Islet of Langerhans (tissue), 1 donor: ENCODE measurements around the gene CFAP100.

Source experiments
- FAIRE-seq: peaks from one replicate; lab custom pipeline; 2011; peaks lifted over from hg19 to GRCh38; lab: Jason Lieb, UNC

Gene CFAP100

DNA sequence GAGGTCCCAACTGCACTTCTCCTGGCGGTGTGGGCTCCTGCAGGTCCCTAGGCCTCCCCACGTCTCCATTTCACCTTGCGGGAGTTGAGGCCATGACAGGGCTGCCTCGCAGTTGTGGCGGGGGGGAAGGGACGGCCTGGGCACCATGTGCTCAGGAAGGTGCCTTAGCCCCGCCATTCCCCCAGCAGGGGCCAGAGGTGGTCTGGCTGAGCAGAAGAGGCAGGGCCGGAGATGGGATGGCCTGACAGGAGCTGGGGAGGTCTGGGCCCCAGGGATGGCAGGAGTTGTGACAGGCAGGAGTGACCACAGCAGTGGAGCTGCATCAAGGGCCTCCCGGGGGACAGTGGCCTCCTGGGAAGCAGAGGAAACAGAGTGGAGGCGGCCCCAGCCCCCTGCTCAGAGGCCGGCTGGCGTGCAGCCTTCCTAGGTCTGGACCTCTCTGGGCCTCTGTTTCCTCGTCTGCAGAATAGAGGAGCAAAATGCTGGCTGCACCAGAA lies 18.8 kb upstream of the CFAP100 start:
- no peak for FAIRE-seq

GRCh38 chr3:126376444-126376843 lies 18.3 kb upstream of the CFAP100 start:
- FAIRE-seq = no peak

- FAIRE-seq = no peak
Observed at GRCh38 chr3:126377211-126377610, 17.5 kb upstream of the CFAP100 start.

DNA sequence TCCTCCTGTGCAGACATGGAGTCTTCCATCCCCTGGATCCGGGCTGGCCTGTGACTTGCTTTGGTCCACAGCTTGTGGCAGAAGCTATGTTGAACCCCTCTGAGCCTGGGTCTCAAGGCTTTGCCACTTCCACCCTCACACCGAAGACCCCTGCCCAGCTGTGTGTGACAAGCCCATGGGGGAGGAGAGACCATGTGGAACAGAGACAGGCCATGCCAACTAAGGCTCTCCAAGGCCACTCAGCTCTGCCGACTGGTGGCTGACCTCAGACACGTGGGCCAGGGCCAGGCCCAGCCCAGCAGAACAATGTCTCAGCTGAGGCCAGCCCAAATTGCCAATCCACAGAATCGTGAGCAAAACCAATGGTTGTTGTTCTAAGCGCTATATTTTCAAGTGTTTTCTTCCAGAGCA lies 16.4 kb upstream of the CFAP100 start:
- FAIRE-seq = no peak

DNA sequence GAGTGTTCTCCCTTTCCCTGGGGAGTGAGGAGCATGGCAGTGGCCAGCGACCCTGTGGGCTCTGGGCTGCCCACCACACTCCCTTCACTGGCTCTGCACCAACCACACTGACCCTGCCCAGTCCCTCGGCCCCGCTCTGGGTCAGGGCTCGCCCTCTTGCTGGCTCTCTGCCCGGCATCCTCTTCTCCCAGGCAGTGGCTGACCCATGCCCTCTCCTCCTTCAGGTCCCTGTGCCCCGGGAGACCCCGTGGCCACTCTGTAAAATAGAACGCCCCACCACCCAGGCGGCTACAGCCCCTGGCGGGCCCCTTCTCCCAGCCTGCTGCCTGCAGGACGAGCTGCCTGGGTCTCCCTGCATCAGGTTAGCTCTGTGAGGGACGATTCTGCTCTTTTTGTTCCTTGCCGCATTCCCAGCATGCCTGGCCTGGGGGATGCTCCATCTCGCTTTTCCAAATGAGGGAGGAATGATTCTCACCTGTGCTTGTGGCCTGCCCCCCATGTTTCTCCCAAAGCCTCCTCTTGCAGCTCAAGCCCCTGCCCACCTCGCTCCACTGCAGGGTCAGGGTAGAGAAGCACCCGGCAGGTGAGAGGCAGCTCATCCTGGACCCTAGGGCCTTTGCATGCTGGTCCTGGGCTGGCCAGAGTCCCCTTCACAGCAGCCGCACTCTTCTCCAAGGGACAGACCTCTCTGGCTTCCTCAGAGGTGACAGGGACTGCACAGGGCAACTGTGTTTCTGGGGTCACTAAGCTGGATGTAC lies 14.5 kb upstream of the CFAP100 start:
- no peak for FAIRE-seq

DNA sequence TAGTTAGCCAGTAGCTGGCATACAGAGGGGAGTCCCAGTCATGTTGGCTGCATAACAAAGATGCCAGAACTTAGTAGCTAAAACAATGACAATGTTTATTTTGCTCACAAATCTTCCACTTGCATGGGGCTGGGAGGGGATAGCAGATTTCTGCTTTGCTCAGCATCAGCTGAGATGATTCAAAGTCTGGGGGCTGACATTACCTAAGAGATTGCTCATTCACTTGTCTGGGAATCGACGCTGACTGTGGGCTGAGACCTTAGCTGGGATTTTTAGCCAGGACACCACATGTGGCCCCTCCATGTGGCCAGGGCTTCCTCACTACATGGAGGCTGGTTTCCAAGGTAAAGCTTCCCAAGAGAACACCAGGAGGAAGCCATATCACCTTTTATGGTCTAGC lies 12.7 kb upstream of the CFAP100 start:
- no peak for FAIRE-seq

- no peak for FAIRE-seq
Observed at GRCh38 chr3:126389112-126389793, 5.5 kb upstream of the CFAP100 start.

- no peak for FAIRE-seq
Observed at GRCh38 chr3:126389794-126390146, 4.9 kb upstream of the CFAP100 start.

DNA sequence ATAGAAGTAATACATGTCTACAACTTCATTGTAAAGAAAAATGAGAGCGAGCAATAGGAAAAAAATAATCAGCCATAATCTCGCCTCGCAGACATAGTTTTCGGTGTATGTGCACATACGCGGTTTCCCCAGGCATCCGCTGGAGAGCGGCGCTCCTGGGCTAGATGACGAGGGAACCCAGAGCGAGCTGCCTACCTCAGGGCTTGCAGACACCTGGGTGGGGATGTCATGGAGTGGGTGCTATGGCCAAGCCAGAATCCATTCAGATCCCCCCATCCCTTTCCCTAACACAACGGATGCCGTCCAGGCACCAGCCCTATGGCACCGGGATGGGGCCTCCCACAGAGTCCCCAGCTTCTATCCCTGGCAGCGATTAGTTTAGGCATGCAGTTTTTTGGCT lies 4.5 kb upstream of the CFAP100 start:
- no peak for FAIRE-seq

DNA sequence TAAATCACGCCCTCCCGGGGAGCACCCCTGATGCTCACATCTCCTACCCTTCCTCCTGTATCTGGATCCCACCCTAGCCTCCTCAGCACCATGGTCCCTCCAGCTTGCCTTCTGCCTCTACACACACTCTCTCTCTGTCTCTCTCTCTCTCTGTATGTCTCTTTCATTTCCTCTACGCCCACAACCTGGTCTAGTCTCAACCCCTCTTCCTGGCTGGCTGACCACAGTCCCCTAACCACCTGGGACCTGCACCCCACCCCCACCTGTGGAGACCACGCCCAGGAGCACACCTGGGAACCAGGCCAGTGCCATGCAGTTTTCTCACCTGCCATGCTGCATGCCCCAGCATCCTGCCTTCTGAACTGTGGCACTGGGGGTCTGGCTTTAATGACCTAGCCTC lies 4.0 kb upstream of the CFAP100 start:
- FAIRE-seq = no peak

- no peak for FAIRE-seq
Observed at GRCh38 chr3:126391631-126392030, 3.1 kb upstream of the CFAP100 start.

DNA sequence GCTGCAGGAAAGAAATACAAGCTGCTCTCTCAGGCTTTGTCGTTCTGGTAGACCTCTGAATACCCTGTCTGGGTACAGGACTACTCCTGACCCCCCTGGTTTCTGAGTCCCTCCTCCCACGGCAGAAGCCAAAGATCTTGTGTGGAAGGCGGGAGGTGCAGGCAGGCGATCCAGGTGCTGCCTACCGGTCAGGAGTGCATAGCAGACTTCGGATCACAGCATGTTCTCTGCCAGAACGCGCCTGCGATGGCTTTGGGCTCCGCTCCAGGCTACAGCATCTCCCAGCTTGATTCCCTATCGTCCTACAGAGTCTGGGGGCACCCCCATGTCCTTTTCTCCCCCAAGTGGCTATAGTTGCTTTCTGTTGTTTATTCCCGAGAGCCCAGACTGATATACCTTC lies 2.5 kb upstream of the CFAP100 start:
- FAIRE-seq = no peak

DNA sequence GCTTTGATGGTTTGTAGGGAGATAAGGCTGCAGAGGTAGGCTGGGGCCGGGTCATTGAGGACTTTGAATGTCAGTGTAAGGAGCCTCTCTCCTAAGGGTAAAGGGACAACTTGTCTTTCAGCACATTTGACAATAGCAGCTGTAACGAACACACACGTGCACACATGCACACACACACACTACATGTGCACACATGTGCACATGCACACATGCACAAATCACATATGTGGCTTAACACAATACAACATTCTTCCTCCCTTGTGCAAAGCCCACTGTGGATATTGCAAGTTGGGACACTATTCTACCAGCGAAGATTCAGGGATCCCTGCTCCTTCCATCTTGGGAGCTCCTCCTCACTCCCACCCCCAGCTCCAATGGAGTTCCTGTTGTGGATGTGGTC lies 1.1 kb upstream of the CFAP100 start:
- FAIRE-seq = no peak

GRCh38 chr3:126394977-126395321 lies 240 bp downstream of the CFAP100 start:
- no peak for FAIRE-seq

DNA sequence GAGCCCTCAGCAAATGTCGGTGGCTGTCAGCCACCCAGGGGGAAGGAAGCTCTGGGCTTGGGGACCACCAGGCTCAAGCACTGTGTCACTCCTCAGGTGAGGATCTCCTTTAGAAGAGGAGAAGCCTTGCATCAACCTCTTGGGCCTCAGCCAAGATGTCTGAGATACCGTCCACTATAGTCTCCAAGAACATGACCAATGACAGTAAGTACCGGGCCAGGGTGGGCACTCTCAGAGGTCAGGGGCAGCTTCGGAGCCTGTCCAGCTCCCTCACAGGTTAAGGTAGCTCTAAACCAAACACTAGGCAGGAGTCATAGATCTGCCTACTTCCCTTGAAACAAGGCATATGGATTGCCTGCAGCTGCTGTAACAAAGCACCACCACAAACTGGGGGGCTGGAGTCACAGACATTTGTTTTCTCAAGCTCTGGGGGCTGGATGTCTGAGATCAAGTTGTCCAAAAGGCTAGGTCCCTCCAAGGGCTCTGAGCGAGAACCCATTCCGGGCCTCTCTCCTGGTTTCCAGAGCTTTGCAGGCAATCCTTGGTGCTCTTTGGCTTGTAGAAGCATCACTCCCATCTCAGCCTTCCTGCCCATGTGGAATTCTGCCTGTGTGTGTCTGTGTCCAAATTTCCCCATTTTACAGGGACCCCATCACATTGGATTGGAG lies 1.3 kb downstream of the CFAP100 start:
- no peak for FAIRE-seq

GRCh38 chr3:126396536-126396935 lies 1.8 kb downstream of the CFAP100 start:
- no peak for FAIRE-seq

- no peak for FAIRE-seq
Observed at GRCh38 chr3:126397610-126398422, 3.1 kb downstream of the CFAP100 start.

GRCh38 chr3:126398423-126399350 lies 4.0 kb downstream of the CFAP100 start:
- no peak for FAIRE-seq

- FAIRE-seq = no peak
Observed at GRCh38 chr3:126399351-126399735, 4.6 kb downstream of the CFAP100 start.

DNA sequence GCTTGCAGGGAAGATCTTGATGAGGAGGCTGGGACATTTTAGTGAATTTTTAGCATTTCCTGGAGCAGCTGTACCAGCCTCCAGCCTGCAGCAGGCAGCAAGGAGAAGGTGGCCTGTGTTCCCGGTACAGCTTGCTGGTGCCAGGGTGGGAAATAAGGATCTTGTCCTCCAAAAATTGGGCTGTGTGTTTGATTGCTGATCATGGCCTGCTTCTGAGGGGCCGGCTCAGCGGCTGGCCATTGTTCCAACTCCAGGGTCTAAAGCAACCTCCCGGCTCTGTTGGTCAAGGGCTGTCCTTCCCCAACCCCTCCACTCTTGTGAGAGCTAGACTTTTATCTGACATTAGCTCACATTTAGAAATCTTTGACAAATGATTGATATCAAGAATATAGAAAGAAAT lies 5.0 kb downstream of the CFAP100 start:
- FAIRE-seq = no peak

DNA sequence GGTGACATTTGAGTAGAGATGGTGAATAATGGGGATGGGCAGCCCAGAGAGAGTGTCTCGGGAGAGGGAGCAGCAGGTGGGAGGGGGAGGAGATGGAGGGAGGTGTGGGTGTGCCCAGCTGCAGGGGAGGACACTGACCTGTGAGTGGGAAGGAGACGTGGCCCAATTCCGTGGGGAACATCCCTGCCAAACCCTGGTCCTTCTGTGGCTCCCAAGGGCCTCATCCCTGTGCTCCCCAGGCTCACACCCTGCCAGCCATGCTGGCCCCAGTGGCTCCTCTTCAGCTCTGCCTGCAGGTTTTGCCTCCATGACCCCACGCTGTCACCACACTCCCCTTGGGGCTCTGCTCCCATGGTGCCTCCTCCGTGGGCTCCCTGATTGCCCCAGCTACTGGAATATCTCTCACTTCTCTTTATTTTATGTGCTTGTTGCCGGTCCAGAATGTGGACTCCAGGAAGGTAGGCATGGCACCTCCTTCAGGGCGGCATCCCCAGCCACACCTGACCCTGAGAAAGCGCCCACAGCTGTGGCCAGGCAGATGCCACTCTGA lies 7.0 kb downstream of the CFAP100 start:
- no peak for FAIRE-seq
